Parathyroid adenoma (tissue), 2 donors: ENCODE results near the gene PGBD2.
"Not testable (repeated sequence)": the region's sequence is repeated elsewhere in the genome, so short reads cannot be mapped to it uniquely, and the experiment has no call there.

ENCODE experiments used
- H2AFZ ChIP-seq: fragments of 300-600 bp; sonication (generic); one replicate; pipeline ENCODE4 v1.7.0; 2017; ENCODE audit warnings: antibody characterized with exemption, mild to moderate bottlenecking
- H3K27ac ChIP-seq: fragments of 300-600 bp; sonication (generic); one replicate; pipeline ENCODE4 v1.7.0; 2017
- H3K27me3 ChIP-seq: fragments of 300-600 bp; sonication (generic); one replicate; pipeline ENCODE4 v1.7.0; 2017; ENCODE audit warnings: low read length; ENCODE audit not compliant: control insufficient read depth, insufficient read depth
- H3K36me3 ChIP-seq: fragments of 300-600 bp; sonication (generic); one replicate; pipeline ENCODE4 v1.7.0; 2017; ENCODE audit warnings: low read length; ENCODE audit not compliant: control insufficient read depth, insufficient read depth
- H3K4me1 ChIP-seq: fragments of 300-600 bp; sonication (generic); one replicate; pipeline ENCODE4 v1.7.0; 2017; ENCODE audit warnings: control low read depth
- H3K4me2 ChIP-seq: fragments of 300-600 bp; sonication (generic); one replicate; pipeline ENCODE4 v1.7.0; 2017; ENCODE audit warnings: low read length
- H3K4me3 ChIP-seq: fragments of 300-600 bp; sonication (generic); one replicate; pipeline ENCODE4 v1.7.0; 2017; ENCODE audit warnings: low read depth, low read length
- H3K79me2 ChIP-seq: fragments of 300-600 bp; sonication (generic); one replicate; pipeline ENCODE4 v1.7.0; 2017; ENCODE audit warnings: control low read depth
- H3K9ac ChIP-seq: fragments of 300-600 bp; sonication (generic); one replicate; pipeline ENCODE4 v1.7.0; 2017; ENCODE audit warnings: mild to moderate bottlenecking
- H3K9me3 ChIP-seq: fragments of 300-600 bp; sonication (generic); one replicate; pipeline ENCODE4 v1.7.0; 2017; ENCODE audit warnings: low read length; ENCODE audit not compliant: control insufficient read depth
- TF ChIP-seq, protein P1 (sequence below): fragments of 300-600 bp; sonication (generic); IDR thresholded peaks from one replicate; pipeline ENCODE4 v1.7.0; 2017; ENCODE audit warnings: antibody characterized with exemption, mild to moderate bottlenecking
- donor health status: primary hyperparathyroidism.

The PGBD2 gene

DNA sequence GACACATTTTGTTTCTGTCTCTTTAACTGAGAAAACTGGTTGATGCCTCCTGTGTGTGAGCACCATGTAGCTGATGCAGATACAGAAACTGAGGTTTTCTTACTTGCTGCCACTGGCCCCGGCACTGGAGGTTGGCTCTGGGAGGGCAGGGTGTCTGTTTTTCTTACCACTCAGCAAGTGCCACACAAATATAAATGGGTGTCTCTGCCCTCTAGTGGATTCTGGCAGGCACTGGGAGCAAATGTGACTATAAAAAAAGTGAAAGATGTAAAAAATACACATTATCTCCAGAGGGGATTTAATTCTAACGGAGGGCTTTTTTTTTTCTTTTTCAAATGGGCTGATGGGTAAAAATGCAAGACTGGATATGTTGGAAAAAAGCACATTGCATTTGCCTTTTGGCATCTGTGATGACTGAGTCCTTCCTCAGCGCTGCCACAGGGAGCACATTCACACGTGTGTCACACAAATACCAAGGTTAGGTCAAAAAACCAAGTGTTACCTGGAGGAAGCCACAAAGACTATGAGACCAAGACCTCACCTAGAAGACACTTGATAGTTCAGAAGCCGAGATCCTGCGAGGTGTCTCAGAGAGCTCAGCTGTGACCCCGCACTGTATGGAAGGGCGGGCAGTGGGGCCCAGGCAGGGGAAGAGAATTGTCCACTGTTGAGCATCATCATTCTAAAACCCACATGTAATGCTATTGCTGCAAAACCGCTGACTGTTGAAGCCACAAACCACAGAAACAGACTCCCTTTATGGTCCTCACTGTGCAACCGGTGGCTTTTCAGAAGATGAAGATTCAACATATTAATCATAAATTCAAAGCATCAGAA, 18.9 kb downstream of the PGBD2 start:
- Histone ChIP-seq H3K4me3 (no peak overlapping the region), H3K27me3 (no peaks in the 10 kb centered on the region), H3K9me3 (no peaks in the 10 kb centered on the region), H3K4me2 (no peak overlapping the region), H3K79me2 (no peaks in the 10 kb centered on the region), H3K27ac (no peak overlapping the region), H3K4me1 (no peaks in the 10 kb centered on the region), H2AFZ (no peak overlapping the region), H3K36me3 (no peaks in the 10 kb centered on the region), H3K9ac (no peak overlapping the region)
- TF ChIP-seq, protein P1, sequence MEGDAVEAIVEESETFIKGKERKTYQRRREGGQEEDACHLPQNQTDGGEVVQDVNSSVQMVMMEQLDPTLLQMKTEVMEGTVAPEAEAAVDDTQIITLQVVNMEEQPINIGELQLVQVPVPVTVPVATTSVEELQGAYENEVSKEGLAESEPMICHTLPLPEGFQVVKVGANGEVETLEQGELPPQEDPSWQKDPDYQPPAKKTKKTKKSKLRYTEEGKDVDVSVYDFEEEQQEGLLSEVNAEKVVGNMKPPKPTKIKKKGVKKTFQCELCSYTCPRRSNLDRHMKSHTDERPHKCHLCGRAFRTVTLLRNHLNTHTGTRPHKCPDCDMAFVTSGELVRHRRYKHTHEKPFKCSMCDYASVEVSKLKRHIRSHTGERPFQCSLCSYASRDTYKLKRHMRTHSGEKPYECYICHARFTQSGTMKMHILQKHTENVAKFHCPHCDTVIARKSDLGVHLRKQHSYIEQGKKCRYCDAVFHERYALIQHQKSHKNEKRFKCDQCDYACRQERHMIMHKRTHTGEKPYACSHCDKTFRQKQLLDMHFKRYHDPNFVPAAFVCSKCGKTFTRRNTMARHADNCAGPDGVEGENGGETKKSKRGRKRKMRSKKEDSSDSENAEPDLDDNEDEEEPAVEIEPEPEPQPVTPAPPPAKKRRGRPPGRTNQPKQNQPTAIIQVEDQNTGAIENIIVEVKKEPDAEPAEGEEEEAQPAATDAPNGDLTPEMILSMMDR: peak; percentile 45

GRCh38 chr1:248925859-248926258, 19.8 kb downstream of the PGBD2 start:
- not testable (repeated sequence) for H3K9ac ChIP-seq, H2AFZ ChIP-seq, H3K79me2 ChIP-seq, H3K4me1 ChIP-seq, H3K27ac ChIP-seq, H3K4me3 ChIP-seq, H3K27me3 ChIP-seq, H3K4me2 ChIP-seq, H3K9me3 ChIP-seq, H3K36me3 ChIP-seq

- H3K9me3 ChIP-seq: no peaks in the 10 kb centered on the region
- H3K36me3 ChIP-seq: no peaks in the 10 kb centered on the region
- no peak overlapping the region for H3K4me3 ChIP-seq
- TF ChIP-seq, protein P1: no peak
- H3K4me2 ChIP-seq: no peak overlapping the region
- no peaks in the 10 kb centered on the region for H3K79me2 ChIP-seq
- no peak overlapping the region for H3K9ac ChIP-seq
- H2AFZ ChIP-seq: no peak overlapping the region
- H3K27me3 ChIP-seq: no peaks in the 10 kb centered on the region
- H3K4me1 ChIP-seq: no peaks in the 10 kb centered on the region
- no peak overlapping the region for H3K27ac ChIP-seq
Measured at GRCh38 chr1:248926401-248927182, 20.6 kb downstream of the PGBD2 start.

DNA sequence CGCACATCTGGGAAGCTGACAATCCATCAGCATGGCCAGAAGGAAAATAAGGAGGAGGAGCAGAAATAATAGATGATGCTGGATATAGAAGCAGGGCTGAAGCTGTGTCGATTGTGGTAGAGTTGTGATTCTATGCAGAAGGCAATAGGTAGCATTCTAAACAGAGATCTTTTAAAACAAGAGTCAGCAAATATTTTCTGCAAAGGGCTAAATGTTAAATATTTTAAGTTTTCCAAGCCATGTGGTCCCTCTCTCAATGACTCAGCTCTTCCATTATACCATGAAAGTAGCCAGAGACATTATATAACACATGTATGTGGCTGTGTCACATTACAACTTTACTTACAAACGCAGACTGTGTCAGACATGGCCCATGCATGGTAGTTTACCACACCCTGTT, 21.2 kb downstream of the PGBD2 start:
- H3K27ac ChIP-seq, H3K27me3 ChIP-seq, H3K9ac ChIP-seq, H3K36me3 ChIP-seq, H3K9me3 ChIP-seq, H3K4me1 ChIP-seq, H3K4me2 ChIP-seq, H3K4me3 ChIP-seq, H2AFZ ChIP-seq, H3K79me2 ChIP-seq: not testable (repeated sequence)

DNA sequence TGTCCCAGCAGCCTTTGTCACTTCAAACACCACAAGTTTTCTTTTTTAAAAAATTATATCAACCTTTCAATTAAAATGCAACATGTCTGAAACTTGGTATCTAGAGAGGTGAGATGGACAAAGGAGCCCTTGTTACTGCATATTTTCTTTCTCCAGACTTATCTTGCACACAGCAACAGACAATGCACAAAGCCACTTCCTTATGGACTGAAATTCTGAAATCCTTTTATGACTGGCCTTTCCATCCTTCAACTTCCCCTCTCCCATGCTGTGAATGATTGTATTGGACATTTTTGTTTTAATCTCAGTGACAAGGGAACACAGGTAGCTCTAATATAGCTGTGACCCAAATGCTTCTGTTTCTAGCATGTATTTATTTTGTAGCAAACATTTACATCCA, 22.1 kb downstream of the PGBD2 start:
- not testable (repeated sequence) for H3K4me3 ChIP-seq, H2AFZ ChIP-seq, H3K79me2 ChIP-seq, H3K27me3 ChIP-seq, H3K27ac ChIP-seq, H3K36me3 ChIP-seq, H3K9ac ChIP-seq, H3K4me2 ChIP-seq, H3K4me1 ChIP-seq, H3K9me3 ChIP-seq

- not testable (repeated sequence) for H3K9ac ChIP-seq, H3K27ac ChIP-seq, H2AFZ ChIP-seq, H3K27me3 ChIP-seq, H3K4me1 ChIP-seq, H3K9me3 ChIP-seq, H3K36me3 ChIP-seq, H3K4me3 ChIP-seq, H3K79me2 ChIP-seq, H3K4me2 ChIP-seq
Measured at GRCh38 chr1:248930037-248930436, 24.0 kb downstream of the PGBD2 start.

GRCh38 chr1:248938173-248938809, 32.3 kb downstream of the PGBD2 start:
- H3K4me1 ChIP-seq, H3K27me3 ChIP-seq, H3K9ac ChIP-seq, H3K27ac ChIP-seq, H3K79me2 ChIP-seq, H3K36me3 ChIP-seq, H3K4me3 ChIP-seq, H3K9me3 ChIP-seq, H3K4me2 ChIP-seq, H2AFZ ChIP-seq: not testable (repeated sequence)

GRCh38 chr1:248944134-248944999, 38.3 kb downstream of the PGBD2 start:
- not testable (repeated sequence) for H3K36me3 ChIP-seq, H3K4me1 ChIP-seq, H2AFZ ChIP-seq, H3K4me3 ChIP-seq, H3K9ac ChIP-seq, H3K27me3 ChIP-seq, H3K27ac ChIP-seq, H3K79me2 ChIP-seq, H3K9me3 ChIP-seq, H3K4me2 ChIP-seq
